Heart right ventricle (tissue), 16 donors: Measurements from ENCODE around the gene CACNG4. TPM values are rescaled to one million over a fixed set of nuclear protein-coding genes. Genes with fewer than 3 reads are reported as not detected.
A peak's percentile ranks its signal among the peaks of the same experiment; 100 is the strongest.

ENCODE experiments used
- ATAC-seq, 8 donors: fragments of 200-7000 bp; cut with Tn5 transposase; one replicate each; pipeline ENCODE4 v1.9.1; 2020; ENCODE audit warnings: mild to moderate bottlenecking in 8 of 8, moderate library complexity in 8 of 8, moderate number of reproducible peaks in 1 of 8
- DNase-seq, 2 donors: peaks; one replicate each; pipeline ENCODE4 v3.0.0-alpha.2; 2020
- H3K27ac ChIP-seq, 10 donors: fragments of 200-600 bp; sonication (generic) in 2 of 10; one replicate each; pipeline versions ENCODE4 v1.5.0 to v1.8.0; 2020 to 2022; ENCODE audit warnings: mild to moderate bottlenecking in 3 of 10
- H3K27me3 ChIP-seq, 7 donors: fragments of 200-600 bp; one replicate each; pipeline ENCODE4 v1.8.0; 2021 to 2022; ENCODE audit warnings: mild to moderate bottlenecking in 2 of 7
- H3K36me3 ChIP-seq, 9 donors: fragments of 200-600 bp; sonication (generic) in 1 of 9; one replicate each; pipeline versions ENCODE4 v1.5.0 to v1.8.0; 2020 to 2022; ENCODE audit warnings: mild to moderate bottlenecking in 2 of 9
- H3K4me1 ChIP-seq, 9 donors: fragments of 200-600 bp; sonication (generic) in 1 of 9; one replicate each; pipeline versions ENCODE4 v1.5.0 to v1.8.0; 2020 to 2022; ENCODE audit warnings: mild to moderate bottlenecking in 4 of 9
- H3K4me3 ChIP-seq, 10 donors: fragments of 200-600 bp; sonication (generic) in 2 of 10; one replicate each; pipeline versions ENCODE4 v1.5.0 to v1.8.0; 2020 to 2022; ENCODE audit warnings: mild to moderate bottlenecking in 7 of 10, moderate library complexity in 2 of 10
- H3K9me3 ChIP-seq, 11 donors: fragments of 200-600 bp in 10 of 11; sonication (generic) in 2 of 11; one replicate each; pipeline versions ENCODE4 v1.5.0 to v1.8.0; 2013 to 2022; ENCODE audit warnings: mild to moderate bottlenecking in 2 of 11, control low read depth in 1 of 11, moderate library complexity in 1 of 11
- CTCF ChIP-seq, 9 donors: fragments of 200-600 bp; sonication (generic) in 2 of 9; IDR thresholded peaks; one replicate each; pipeline versions ENCODE4 v1.5.0 to v1.8.0; 2021 to 2022; ENCODE audit warnings: antibody characterized with exemption in 9 of 9, mild to moderate bottlenecking in 5 of 9, moderate library complexity in 1 of 9
- WGBS, 2 donors: extraction: QIAGEN DNeasy Blood & Tissue Kit; methylation state at CpG; one replicate each; pipeline ENCODE4 v1.1.7; 2013; ENCODE audit warnings: inconsistent platforms in 1 of 2; 5-methylcytosine and 5-hydroxymethylcytosine counted together
- intact Hi-C, 10 donors: fragments of 100-400 bp; cut with DNase I; formaldehyde crosslinking; loops; one replicate each; pipeline versions ENCODE4 v1.11.1 to v1.14.2; 2022
- polyA plus RNA-seq, 2 donors: library from polyadenylated mRNA; stranded (reverse); fragments of 200-250 nt; gene quantifications; one replicate each; pipeline ENCODE4 v1.2.3, GENCODE V29; 2013
- total RNA-seq, 10 donors: library from RNA; stranded (reverse); fragmentation: NEBNext Ultra II Directional in 3 of 10; extraction: Animal tissue kit (Norgen Biotek cat#: 25700) in 3 of 10; gene quantifications; one replicate each; pipeline versions ENCODE4 v1.2.1 to v1.2.4, GENCODE V29; 2021 to 2023
- donor health status: Arrhythmogenic right ventricular cardiomyopathy.
- donor health status: ischemic (EF 13 %, LVEDD 7.1; RV severe dilation, severe dysfunction).
- donor health status: healthy with polysubstance abuse.
- donor health status: DM: no; HTN: yes; CAD: no.
- donor health status: DM: no; HTN: no; CAD: no.
- donor health status: ischemic (EF 25% LVEDD 6.9; RV normal size, moderate dysfunction).
- donor health status: ischemic (EF 25% LVEDD 5.7; RV mildly dilated, moderate dysfunction).
- donor health status: healthy.
- donor health status: DM: yes; HTN: yes; CAD: no.
- donor health status: Ischemic cardiomyopathy.
- donor health status: ischemic (EF 35%, LVEDD 5.7; RV mildly dilated, moderate dysfunction).
- donor health status: nonischemic (EF 11% LVEDD 7.7; RV severe dilation, severe dysfunction).
- donor health status: DM: yes; HTN: yes; CAD: no.
- donor health status: PGD.
- donor health status: ischemic (EF 29% LVEDD 5.4; RV normal size, mild dysfunction).
- donor health status: nonischemic (EF 23%, LVEDD 6.1; RV moderate dilation, normal function).

CACNG4 gene
- total and polyA plus RNA-seq, 12 donors: 0.06 to 0.11 (median 0.07) TPM; not detected in 7

GRCh38 chr17:66957343-66957742, 7.2 kb upstream of the CACNG4 start:
- Histone ChIP-seq H3K27ac (no peak overlapping the region), H3K27me3 (peaks cover 0 to 26% (median 11%) of the 10 kb centered on the region in 7 donors), H3K9me3 (no peaks in the 10 kb centered on the region), H3K36me3 (no peaks in the 10 kb centered on the region), H3K4me1 (peaks cover 0 to 13% (median 0%) of the 10 kb centered on the region in 9 donors), H3K4me3 (no peak overlapping the region)
- no peak for TF ChIP-seq CTCF (IDR thresholded peaks at IDR 0.05)
- DNase-seq: no peak
- ATAC-seq: no peak
- WGBS, 2 donors: 77 to 82% methylated on average over 8 of the region's 8 CpGs
- intact Hi-C loops: no loop called here

DNA sequence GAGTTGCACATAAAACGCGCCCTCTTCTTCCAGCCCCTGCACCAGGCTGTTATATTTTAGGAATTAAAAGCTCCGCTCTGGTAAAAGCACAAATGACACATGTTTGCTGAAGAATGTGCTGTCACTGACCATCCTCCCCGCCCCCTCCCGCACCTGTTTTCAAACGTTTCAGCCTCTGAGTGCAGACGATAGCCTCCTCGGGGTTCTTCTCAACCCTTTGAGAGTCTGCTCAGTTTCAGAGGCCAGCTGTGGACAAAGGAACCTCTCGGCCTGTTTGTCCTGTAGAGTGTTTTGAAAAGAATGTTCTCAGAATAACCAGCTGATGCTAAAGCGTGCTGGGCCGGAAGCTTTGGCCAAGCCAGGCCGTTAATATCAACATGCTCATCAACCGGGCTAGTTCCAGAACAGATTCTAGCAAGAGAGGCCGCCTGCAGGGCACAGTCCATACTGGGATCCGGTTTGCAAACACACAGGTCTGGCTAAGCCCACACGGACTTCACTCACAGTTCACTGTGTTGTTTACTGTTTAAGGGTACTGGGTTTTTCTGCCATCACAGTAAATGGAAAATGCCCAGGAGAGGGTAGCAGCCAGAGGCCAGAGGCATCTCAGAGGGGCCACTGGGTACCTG, 6.4 kb upstream of the CACNG4 start:
- intact Hi-C loops: no loop called here
- Histone ChIP-seq H3K4me3 (no peak overlapping the region), H3K27ac (no peak overlapping the region), H3K9me3 (no peaks in the 10 kb centered on the region), H3K4me1 (peaks cover 0 to 7% (median 0%) of the 10 kb centered on the region in 9 donors), H3K27me3 (peaks cover 0 to 33% (median 12%) of the 10 kb centered on the region in 7 donors), H3K36me3 (no peaks in the 10 kb centered on the region)
- no peak for TF ChIP-seq CTCF (IDR thresholded peaks at IDR 0.05)
- DNase-seq (no peak), ATAC-seq (peak in 1 of 8 donors; percentile 37)
- WGBS, 2 donors: 39 to 44% methylated on average over 16 of the region's 16 CpGs

DNA sequence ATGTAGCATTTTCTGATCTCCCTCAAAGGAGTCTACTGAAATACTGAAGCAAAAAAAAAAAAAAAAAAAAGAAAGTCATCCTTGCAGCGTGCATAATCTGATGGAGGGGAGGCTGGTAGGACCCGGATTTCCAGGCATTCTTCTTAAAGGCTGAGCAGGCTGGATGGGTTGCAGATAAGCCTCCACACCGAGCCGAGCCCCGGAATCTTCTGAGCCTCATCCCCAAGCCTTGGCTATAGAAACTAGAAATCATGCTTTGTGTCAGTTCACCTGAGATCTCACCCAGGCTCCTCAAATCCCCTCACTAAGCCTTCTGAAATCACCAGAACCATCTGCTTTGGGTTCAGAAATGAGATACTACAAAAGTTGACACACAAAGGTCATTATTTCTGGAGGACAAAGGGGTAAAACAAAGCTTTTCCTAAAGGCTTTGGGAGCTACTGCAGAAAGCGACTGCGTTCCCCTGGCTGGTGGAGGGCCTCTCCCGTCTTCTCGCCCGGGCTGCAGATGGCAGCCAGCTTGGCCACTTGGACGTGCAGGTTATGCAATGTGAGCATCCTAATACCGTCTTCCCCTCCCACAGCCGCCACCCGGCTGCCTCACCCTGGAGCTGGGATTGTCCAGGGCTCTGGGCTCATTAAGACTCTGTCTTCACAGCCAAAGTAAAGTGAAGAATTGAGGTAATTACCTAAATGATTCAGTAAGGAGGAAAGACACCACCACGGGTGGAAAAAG, 4.7 kb upstream of the CACNG4 start:
- no peaks in the 10 kb centered on the region for H3K36me3 ChIP-seq
- intact Hi-C loops: no loop called here
- no peak overlapping the region for H3K4me3 ChIP-seq
- H3K9me3 ChIP-seq: no peaks in the 10 kb centered on the region
- no peak overlapping the region for H3K27ac ChIP-seq
- ATAC-seq (no peak), DNase-seq (no peak)
- no peak for TF ChIP-seq CTCF (IDR thresholded peaks at IDR 0.05)
- H3K4me1 ChIP-seq: peaks cover 0 to 13% (median 0%) of the 10 kb centered on the region in 9 donors
- WGBS, 2 donors: 76 to 77% methylated on average over 15 of the region's 15 CpGs
- H3K27me3 ChIP-seq: peaks cover 0 to 46% (median 25%) of the 10 kb centered on the region in 7 donors

- TF ChIP-seq CTCF (IDR thresholded peaks at IDR 0.05): no peak
- DNase-seq (no peak), ATAC-seq (no peak)
- 47 to 58% methylated on average over 8 of the region's 8 CpGs for WGBS, 2 donors
- peaks cover under 1 to 21% (median 6%) of the 10 kb centered on the region in 9 donors for H3K4me1 ChIP-seq
- no peak overlapping the region for H3K4me3 ChIP-seq
- H3K27ac ChIP-seq: no peak overlapping the region
- no peaks in the 10 kb centered on the region for H3K36me3 ChIP-seq
- H3K9me3 ChIP-seq: no peaks in the 10 kb centered on the region
- intact Hi-C loops: no loop called here
- H3K27me3 ChIP-seq: peaks cover 0 to 54% (median 33%) of the 10 kb centered on the region in 7 donors
Measured at GRCh38 chr17:66960613-66961012, 3.9 kb upstream of the CACNG4 start.
